EL (cell line): ENCODE measurements around the gene RIPOR3.
"Not testable (repeated sequence)": the region's sequence is repeated elsewhere in the genome, so short reads cannot be mapped to it uniquely, and the experiment has no call there.

Experiments
- DNase-seq: peaks from one replicate; pipeline ENCODE4 v3.0.0-alpha.2; 2016

The RIPOR3 gene

DNA sequence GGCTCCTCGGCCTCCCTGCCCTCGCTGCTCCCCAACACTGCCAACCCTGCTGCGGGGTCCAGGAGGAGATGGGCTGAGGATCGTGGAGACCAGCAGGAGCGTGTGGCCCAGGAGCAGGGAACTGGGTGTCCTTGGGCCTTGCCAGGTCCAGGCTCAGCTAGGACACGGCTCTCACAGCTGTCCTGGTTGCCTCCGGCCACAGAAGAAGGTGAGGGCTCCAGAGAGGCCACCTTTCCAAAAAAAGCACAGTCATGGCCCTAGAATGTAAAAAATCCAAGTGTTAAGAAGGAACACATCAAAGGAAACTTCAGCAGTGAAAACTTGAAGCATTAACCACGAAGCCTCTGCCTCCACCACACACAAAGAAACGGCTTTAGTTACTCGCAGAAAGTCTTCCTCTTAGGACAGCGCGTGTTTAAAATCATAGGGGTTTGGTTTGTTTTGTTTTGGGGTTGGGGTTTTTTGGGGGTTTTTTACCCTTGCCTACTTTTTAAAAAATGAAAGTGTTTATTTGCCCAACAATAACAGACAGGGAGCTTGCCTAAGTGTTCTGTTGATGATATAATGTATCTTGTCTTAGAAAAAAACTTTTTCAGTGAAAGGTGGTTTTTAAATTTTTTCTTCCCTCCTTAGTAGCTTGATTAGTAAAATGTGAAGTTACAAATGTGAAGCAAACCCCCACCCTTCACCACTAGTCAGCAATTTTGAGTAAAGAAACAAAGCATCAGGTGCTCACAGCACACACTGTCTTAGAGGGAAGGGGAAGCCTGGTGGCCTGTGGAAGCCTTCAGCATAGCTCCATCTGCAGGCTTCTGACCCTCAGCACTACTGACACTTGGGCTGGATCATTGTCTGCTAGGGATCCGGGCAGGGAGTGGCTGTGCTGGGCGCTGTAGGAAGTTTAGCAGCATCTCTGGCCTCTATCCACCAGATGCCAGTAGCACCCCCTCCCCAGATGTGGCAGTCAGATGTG, 121.2 kb downstream of the RIPOR3 start:
- DNase-seq = peak; percentile 27

DNA sequence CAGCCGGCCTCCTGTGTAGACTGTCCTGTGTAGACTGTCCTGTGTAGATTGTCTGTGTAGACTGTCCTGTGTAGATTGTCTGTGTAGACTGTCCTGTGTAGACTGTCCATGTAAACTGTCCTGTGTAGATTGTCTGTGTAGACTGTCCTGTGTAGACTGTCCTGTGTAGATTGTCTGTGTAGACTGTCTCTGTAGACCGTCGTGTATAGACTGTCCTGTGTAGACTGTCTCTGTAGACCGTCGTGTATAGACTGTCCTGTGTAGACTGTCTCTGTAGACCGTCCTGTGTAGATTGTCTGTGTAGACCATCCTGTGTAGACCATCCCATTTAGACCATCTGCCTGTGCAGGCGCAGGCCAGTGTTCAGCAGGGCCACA, 121.9 kb downstream of the RIPOR3 start:
- not testable (repeated sequence) for DNase-seq

DNA sequence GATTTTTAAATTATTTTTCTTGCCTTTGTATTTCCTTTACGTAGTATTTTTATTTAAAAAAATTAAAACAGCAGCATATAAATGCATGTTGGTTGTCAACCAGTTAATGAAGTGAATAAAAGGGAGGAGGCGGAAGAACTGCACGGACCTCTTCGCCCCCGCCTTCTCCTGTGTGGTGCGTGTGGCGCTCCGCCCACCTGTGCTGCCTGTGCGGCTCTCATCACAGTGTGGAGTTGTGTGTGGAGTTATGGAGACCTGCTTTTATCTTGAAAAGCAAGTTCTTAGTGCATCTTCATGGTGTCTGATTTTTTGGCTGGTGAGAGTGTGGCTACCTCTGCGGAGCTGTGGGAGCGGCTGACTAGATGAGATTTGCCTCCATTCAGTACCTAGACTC, 122.8 kb downstream of the RIPOR3 start:
- DNase-seq = no peak

DNA sequence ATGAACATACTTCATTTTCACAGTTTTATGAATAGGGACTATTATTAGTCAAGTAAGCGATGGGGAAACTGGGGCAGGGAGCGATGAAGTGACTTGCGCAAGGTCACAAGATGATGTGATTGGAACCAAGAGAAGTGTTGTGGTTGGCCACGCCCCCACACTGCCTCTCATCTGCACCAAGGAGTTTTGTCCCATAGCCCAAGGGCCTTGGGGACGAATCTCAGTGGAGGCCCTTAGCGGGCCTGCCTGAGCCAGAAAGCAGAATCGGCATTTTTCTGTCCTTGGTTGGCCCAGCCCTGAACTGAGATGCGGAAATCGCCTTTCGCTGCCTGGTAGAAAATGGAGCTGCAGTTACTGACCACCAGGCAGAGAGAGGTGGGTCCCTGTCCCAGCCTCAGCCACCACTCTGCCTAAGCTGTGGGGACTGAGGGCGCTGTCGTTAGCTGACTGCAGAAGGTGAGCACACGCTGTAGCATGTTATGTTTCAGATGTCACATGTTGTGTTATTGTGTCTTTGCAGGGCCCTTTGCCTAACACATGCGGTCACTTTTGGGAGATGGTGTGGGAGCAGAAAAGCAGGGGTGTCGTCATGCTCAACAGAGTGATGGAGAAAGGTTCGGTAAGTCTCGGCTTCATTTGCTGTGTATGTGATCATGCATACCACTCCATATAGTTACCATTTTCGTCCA, 123.3 kb downstream of the RIPOR3 start:
- DNase-seq = no peak

DNA sequence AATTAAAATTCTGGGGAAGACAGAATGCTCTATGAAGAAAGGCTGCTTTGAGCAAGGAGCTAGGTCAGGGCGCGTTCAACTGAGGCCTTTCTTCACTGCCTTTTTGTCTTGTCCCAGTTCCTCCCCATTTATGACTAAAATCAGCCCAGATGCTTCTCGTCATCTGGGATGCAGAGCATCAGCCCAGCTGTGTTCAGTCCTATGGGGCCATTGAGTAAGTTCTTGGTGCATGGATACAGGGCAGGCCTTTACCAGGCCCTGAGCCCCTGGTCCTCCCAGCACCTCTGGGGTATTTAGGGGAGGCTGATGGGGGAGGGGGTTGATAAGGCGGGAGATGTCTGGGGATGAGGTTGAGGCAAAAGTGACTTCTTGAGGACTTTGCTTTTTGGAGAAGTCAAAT, 125.5 kb downstream of the RIPOR3 start:
- DNase-seq = no peak

DNA sequence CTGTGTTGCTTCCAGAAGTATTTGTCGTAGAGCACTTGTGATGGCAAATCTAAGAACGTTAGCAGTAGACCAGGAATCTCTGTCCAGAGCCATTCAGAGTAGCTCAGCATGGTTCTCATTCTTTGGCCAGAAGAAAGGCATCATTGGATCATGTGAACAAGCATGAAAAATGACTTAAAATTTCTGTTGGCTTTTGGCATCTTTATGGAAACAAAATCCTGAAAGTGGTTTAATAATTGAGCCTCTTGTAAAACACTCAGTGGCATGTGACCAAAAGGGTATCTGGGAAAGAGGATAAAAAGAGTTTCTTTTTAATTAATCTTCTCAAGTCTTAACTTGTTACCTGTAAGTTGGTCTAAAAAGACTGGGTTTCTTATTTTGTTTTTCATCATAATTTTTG, 126.0 kb downstream of the RIPOR3 start:
- DNase-seq = no peak

DNA sequence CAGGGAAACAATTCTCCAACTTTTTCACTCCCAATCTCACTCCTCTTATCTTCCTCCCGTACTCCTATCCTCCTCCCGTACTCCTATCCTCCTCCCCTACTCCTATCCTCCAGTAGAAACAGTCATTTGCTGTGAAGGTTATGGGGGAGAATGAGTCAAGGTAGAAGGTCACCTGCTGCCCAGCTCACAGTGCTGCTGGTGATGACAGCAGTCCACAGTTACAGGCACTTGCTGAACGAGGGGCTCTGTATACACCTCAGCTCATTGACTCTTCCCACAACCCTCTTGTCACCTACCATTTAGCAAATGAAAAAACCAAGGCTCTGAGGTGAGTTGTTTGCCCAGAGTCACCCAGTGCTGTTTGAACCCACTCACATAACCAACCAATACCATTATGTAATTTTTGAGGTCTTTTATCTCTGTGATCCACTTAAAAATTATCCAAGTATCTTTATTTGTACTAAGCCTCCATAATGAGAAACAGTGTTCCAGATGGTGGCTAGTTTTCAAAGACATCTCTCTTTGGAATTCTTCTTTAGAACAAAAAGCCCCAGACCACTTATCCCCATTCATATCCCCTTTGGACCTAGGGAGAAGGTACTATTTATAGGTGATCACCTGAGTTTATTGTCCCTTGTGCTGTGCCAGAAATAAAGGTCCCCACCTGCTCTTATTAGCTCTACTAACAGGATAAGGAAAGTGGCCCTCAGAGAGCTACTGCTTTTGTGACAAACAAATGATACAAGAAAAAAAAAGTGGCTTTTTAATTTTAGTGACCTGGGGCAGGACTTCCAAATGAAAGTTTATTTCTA, 128.0 kb downstream of the RIPOR3 start:
- no peak for DNase-seq

DNA sequence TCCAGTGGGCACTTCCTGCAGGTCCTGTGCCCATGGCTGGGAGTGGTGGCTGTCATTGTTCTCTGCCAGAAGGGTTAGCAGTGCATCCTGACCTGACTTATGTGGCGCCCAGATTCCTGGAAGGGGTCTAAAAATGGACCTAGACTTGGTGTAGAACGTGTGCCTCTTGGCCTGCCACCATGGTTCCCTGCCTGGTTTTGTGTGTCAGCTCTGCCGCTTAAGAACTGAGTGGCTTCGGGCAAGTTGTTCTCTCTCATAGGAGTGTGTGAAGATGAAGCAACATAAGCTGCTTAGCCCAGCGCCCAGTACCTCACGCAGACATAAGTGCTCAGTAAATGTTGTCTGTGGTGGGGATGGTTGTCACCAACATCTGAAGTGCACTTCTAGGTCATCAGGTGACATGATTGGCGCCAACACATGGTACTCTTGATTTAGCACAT, 129.1 kb downstream of the RIPOR3 start:
- DNase-seq = no peak

DNA sequence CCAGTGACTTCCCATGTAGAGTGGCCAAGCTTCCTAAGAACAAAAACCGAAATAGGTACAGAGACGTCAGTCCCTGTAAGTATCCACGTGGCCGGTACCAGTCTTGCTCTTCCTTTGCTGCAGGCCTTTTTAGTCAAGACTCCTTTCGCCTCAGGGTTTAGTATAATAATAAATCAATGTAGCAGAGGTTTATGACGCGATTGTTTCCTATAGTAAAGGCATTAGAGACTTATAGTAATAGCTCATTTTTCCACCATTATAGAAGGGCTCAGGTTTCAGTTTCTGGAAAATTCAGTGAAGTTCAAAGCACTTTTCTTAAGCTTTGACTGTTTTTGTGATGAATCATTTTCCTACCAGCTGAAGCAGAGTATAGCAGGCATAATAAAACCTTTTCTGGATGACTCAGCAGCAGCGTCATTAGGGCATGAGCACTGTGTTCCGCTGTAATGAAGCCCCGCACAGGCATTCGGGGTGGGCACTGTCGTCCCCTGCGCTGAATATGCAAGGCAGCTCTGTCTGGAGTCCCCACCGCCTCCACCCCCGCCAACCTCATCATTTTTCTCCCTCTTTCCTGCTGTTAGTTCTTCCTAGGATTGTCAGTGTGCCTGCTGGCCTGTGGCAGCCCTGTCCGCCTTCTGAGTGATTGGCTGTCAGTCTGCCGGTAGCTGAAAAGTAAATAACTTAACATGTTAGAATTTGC, 129.8 kb downstream of the RIPOR3 start:
- DNase-seq = peak; percentile 98

DNA sequence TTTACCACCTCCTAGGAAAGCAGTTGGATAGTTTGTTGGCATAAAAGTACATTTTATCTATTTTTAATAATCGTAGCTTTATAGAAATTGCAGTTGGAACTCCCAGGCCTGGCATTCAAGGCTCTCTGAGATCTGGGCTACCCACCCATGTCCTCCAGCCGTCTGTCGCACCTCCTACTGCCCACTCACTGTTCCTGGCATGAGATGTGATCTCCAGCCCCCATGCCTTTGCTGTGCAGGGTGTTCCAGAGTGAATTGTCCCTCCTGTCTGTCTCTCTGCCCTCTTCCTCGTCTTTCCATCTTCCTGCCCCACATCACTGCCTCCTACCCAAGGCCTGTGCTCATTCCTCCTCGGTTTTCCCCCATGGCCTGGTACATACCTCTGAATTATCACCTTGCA, 130.5 kb downstream of the RIPOR3 start:
- peak; percentile 30 for DNase-seq

DNA sequence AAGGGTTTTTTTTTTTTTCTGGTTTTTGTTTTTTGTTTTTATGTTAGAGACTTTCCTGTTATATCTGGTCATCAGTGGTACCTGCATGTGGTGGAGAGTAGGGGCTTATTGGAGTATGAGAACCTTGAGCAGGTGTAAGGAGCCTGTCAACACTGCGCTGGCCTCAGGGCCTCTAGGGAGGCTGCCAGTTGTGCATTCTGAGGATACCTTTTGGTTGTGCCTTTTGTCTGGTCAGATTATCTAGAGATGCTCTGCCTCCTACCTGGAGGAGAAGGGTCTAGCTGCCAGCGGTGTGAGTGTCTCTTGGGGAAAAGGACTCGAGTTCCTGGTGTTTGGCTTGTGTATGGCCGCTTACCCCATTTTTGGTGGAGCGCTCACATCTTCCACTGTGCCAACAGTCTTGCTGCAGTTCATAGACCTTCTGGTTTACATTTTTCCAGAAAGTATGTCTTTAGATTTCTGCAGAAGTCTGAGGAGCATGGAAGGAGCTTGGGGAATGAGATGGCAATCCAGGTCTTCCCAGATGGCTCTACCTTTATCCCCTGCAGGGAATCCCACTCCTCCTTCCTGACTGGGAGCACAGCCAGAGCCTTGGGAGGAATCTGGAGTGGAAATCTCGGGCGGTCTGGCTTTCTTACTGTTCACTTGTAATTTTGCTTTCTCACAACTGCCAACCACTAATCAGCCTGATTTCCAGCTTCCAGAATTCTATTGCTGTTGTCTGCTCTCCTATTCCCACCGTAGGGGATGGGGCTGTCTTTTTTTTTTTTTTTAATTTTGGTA, 131.3 kb downstream of the RIPOR3 start:
- no peak for DNase-seq

DNA sequence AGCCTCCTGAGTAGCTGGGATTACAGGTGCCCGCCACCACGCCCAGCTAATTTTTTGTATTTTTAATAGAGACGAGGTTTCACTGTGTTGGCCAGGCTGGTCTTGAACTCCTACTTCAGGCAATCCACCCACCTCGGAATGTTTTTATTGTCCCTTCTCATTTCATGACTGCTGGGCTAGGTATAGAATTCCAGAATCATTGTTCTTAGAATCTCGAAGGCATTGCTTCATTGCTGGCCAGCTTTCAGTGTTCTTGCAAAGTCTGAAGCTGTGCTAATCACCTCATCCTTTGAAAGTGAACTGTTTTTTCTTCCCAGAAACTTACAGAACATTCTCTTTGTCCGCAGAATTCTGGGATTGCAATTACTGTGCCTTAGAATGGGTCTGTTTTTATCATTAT, 132.2 kb downstream of the RIPOR3 start:
- DNase-seq = no peak

DNA sequence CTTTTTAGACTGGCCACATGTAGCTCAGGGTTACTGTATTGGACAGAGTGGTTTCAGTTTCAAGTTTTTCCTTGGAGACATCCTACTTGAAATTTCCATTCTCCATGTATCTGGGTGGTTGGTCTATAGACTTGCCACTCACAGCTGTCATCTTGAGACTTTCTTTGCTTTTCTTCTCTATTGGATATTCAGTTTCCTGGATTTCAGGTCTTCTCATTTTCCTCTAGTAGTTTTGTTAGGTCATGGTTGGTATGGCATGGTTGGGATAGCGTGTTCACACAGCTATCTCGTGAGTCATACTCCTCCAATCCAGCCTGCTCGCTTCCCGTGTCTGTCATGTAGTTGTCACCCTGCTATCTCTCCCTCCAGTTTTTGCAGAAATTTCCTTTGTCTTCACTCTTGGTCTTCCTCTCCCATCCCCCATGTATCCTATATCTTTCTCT, 132.8 kb downstream of the RIPOR3 start:
- DNase-seq = peak; percentile 93

DNA sequence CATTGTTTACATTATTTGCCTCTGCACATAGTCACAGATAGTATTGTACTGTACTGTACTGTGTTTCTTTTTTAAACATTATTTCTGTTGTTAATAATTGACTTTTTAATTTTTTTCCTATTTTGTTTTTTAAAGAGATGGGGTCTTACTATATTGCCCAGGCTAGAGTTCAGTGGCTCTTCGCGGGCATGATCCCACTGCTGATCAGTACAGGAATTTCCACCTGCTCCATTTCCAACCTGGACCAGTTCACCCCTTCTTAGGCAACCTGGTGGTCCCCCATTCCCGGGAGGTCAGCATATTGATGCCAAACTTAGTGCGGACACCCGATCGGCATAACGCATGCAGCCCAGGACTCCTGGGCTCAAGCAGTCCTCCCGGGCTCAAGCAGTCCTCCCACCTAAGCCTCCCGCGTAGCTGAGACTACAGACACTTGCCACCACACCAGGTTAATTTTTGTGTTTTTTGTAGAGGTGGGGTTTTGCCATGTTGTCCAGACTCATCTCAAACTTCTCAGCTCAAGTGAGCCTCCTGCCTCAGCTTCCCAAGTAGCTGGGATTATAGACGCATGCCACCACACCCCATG, 133.7 kb downstream of the RIPOR3 start:
- no peak for DNase-seq

DNA sequence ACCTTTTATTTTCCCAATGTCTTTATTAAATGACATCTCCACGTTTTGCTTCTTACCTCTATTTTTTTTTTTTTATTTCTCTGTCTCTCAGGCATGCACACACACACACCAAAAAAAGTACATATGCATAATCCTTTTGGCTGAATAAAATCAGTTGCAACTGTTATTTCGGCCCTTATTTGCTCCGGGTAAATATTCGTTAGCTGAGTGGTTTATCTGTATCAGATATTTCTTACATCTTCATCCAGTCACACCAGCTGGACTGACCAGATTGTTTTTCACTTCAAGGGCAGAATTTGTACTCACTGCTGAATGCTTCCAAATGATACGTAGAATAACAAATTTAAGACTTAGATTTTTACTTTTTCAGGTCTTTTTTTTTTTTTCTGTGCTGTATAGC, 135.7 kb downstream of the RIPOR3 start:
- DNase-seq = no peak

DNA sequence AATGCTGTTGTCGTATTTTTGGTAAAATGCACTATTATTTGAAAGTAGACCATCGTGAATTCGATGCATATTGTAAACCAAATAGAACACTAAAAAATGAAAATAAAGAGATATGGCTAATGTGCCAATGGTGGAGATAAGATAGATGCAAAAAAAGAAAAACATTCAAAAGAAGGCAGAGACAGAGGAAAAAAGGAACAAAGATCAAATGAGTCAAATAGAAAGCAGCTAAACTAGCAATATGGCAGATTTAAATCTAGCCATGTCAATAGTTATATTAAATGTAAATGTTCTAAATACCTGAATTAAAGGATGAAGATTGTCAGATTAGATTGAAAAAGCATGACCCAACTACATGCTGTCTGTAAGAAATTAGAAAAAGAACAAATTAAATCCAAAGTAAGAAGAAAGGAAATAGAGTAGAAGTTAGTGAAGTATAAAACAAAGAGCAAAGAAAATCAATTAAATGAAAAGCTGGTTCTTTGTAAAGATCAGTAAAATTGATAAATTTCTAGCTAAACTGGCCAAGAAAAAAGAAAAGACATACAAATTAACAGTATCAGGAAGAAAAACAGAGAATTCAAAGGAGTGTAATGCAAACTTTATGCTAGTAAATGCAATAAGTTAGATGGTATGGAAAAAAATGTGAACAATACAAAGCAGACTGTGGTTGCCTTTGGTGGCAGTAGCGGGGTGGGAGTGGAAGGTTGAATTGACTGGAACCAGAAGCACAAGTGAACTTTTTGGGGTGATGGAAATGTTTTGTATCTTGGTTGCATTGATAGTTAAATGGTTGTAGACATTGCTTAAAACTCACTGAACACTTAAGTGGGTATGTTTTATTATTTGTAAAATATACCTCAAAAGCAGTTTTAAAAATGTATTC, 136.4 kb downstream of the RIPOR3 start:
- no peak for DNase-seq

DNA sequence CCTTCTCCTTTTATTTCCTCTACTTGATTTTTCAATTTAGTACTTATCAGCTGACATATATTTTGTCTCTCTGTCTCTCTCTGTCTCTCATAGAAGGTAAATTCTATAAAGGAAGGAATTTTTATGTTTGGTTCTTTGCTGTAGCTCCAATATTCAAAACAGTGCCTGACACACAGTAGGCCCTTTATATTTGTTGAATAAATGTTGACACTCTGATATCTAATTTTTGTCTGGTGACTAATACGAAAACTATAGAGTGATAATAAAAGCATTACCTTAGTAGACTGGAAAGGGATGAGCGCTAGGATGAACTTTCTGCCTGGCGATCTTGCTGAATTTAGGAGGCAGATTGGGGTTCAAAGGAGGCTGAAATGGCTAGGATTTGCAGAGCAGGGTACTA, 138.4 kb downstream of the RIPOR3 start:
- no peak for DNase-seq

DNA sequence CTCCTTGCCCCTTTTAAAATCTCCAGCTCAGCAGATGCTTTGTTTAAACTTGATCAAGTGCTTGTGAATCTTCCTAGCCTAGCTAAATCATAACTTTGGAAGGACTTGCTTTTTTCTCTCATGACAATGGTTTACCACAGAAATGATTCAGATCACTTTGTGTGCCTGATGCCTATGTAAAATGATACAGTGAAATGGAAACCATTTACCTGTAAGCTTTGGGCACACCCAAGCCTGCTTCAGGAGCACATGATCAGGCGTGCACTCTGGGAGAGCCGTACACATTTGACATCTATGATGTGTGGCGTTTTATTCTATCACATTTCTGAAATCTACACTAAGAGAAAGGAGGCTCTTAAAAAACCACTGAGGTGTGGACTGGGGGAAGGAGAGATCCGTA, 140.1 kb downstream of the RIPOR3 start:
- DNase-seq = no peak

DNA sequence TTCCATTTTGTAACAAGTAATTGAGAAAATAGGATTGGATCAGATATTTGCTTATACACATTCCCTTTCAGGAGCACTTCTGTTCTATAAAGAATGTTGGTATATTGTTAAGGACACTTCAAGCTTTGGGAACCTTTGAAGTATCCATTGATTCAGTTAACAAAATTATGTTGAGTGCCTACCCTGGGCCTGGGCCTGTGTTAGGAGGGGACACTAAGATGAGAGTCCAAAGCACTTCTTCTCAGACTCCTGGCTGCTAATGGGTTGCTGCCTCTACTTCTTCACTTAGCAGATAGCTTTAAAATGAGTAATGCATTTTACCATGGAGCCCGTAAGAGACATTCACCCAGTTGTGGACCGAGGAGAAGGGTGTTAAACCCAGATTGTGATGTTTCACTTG, 140.8 kb downstream of the RIPOR3 start:
- DNase-seq = no peak

DNA sequence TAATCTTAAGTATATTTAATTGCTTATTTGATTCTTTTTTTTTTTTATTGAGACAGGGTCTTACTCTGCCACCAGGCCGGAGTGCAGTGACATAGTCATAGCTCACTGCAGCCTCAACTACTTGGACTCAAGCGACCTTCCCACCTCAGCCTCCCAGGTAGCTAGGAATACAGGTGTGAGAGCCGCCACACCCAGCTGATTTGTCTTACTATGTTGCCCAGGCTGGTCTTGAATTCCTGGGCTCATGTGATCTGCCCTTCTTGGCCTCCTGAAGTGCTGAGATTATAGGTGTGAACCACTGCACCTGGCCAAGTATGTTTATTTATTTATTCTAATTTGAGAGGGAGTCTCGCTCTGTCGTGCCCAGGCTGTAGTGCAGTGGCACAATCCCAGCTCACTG, 142.9 kb downstream of the RIPOR3 start:
- DNase-seq = no peak
